BLaER1 (cell line): ENCODE data around the gene MT1X.

Experiments used
- H3K27ac ChIP-seq: shearing (Covaris generic); formaldehyde crosslinking; 2 replicates; pipeline ENCODE4 v1.8.1; 2022
- H3K27me3 ChIP-seq: shearing (Covaris generic); formaldehyde crosslinking; 2 replicates; pipeline ENCODE4 v1.8.1; 2022
- H3K36me3 ChIP-seq: shearing (Covaris generic); formaldehyde crosslinking; 2 replicates; pipeline ENCODE4 v1.8.1; 2022
- H3K4me1 ChIP-seq: shearing (Covaris generic); formaldehyde crosslinking; 2 replicates; pipeline ENCODE4 v1.8.1; 2022
- H3K4me2 ChIP-seq: shearing (Covaris generic); formaldehyde crosslinking; 2 replicates; pipeline ENCODE4 v1.8.1; 2022
- H3K4me3 ChIP-seq: shearing (Covaris generic); formaldehyde crosslinking; 2 replicates; pipeline ENCODE4 v1.8.1; 2022
- H3K9ac ChIP-seq: shearing (Covaris generic); formaldehyde crosslinking; 2 replicates; pipeline ENCODE4 v1.8.1; 2022
- H3K9me3 ChIP-seq: shearing (Covaris generic); formaldehyde crosslinking; 2 replicates; pipeline ENCODE4 v1.8.1; 2022
- H4K20me1 ChIP-seq: shearing (Covaris generic); formaldehyde crosslinking; 2 replicates; pipeline ENCODE4 v1.8.1; 2022
- Cebpa-rat ChIP-seq: shearing (Covaris generic); IDR thresholded peaks from 2 replicates; pipeline ENCODE4 v1.8.1; 2022

The MT1X gene

GRCh38 chr16:56688762-56689161 is 6.5 kb downstream of the MT1X start:
- Histone ChIP-seq H3K9ac (0 out of 2 replicates have a peak overlapping the region, but pooled peaks have one; percentile 3), H3K27me3 (no peaks in the 10 kb centered on the region), H4K20me1 (no peaks in the 10 kb centered on the region), H3K9me3 (peaks cover 10% of the 10 kb centered on the region; the same call in 1 of the 2 replicates), H3K4me1 (peaks cover 61% of the 10 kb centered on the region), H3K4me3 (no peak overlapping the region), H3K4me2 (peak overlapping the region; percentile 76), H3K36me3 (peaks cover 15% of the 10 kb centered on the region; the same call in 1 of the 2 replicates), H3K27ac (peak overlapping the region; percentile 44; the same call in 1 of the 2 replicates)
- no peak for TF ChIP-seq Cebpa-rat

GRCh38 chr16:56689171-56689570 is 6.9 kb downstream of the MT1X start:
- H3K4me1 ChIP-seq: peaks cover 57% of the 10 kb centered on the region
- peak overlapping the region; percentile 44; the same call in 1 of the 2 replicates for H3K27ac ChIP-seq
- no peak overlapping the region for H3K9ac ChIP-seq
- peak overlapping the region; percentile 76 for H3K4me2 ChIP-seq
- no peaks in the 10 kb centered on the region for H3K27me3 ChIP-seq
- H4K20me1 ChIP-seq: no peaks in the 10 kb centered on the region
- no peak overlapping the region for H3K4me3 ChIP-seq
- peaks cover 10% of the 10 kb centered on the region; the same call in 1 of the 2 replicates for H3K9me3 ChIP-seq
- no peak for TF ChIP-seq Cebpa-rat
- H3K36me3 ChIP-seq: peaks cover 14% of the 10 kb centered on the region; the same call in 1 of the 2 replicates

DNA sequence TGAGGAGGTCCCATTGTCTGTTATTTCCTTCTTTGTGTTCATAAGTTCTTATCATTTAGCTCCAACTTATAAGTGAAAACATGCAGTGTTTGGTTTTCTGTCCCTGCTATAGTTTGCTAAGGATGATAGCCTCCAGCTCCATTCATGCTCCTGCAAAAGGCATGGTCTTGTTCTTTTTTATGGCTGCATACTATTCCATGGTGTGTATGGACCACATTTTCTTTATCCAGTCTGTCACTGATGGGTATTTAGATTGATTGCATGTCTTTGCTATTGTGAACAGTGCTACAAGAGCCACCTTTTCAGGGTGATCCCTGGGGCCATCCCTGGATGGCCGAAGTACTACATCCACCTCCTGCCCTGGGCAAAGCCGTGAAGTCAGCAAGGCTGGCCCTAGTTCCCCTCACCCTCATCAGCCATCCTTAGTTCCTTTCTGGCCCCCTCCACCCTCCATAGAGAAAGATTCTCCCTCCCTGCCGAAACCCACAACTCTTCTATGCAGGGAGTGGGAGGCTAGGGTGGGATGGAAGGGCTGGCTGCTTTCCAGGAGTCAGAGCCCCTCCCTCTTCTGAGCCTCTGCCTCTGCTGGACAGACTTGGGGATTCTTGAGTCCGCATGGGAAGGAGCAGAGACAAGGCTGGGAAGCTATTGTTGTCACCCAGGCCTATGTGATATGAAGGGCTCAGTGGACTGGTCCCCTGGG is 8.3 kb downstream of the MT1X start:
- Histone ChIP-seq H3K4me1 (peaks cover 43% of the 10 kb centered on the region), H3K9ac (no peak overlapping the region), H3K36me3 (peaks cover 14% of the 10 kb centered on the region; the same call in 1 of the 2 replicates), H3K27me3 (no peaks in the 10 kb centered on the region), H3K27ac (no peak overlapping the region), H3K4me2 (no peak overlapping the region), H4K20me1 (no peaks in the 10 kb centered on the region), H3K4me3 (no peak overlapping the region), H3K9me3 (peaks cover 20% of the 10 kb centered on the region)
- TF ChIP-seq Cebpa-rat: no peak

DNA sequence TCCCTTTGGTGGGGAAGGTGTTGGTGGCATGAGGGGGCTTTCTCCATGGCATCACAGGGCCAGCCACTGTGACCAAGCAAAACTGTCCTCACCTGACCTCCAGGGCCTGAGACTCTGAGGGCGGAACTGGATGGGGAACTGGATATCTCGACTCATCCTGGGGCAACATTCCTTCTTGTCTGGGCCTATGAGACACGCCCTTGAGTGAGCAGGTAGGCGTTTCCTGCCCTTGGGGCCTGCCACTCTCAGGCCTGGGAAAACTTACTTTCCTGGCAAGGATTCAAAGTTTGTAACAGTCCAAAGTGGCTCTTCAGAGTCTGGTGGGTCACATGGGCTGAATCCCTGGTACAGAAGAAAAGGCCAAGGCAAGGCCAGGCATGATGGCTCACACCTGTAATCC is 9.6 kb downstream of the MT1X start:
- Histone ChIP-seq H3K4me2 (no peak overlapping the region), H3K27me3 (no peaks in the 10 kb centered on the region), H3K27ac (no peak overlapping the region), H3K36me3 (peaks cover 3% of the 10 kb centered on the region; the same call in 1 of the 2 replicates), H4K20me1 (no peaks in the 10 kb centered on the region), H3K9ac (no peak overlapping the region), H3K4me1 (peaks cover 31% of the 10 kb centered on the region), H3K4me3 (no peak overlapping the region), H3K9me3 (peaks cover 22% of the 10 kb centered on the region)
- TF ChIP-seq Cebpa-rat: no peak

GRCh38 chr16:56695246-56695645 is 13.0 kb downstream of the MT1X start:
- no peak overlapping the region for H3K9ac ChIP-seq
- no peak for TF ChIP-seq Cebpa-rat
- no peaks in the 10 kb centered on the region for H3K27me3 ChIP-seq
- H3K4me3 ChIP-seq: no peak overlapping the region
- no peak overlapping the region for H3K27ac ChIP-seq
- no peaks in the 10 kb centered on the region; the same call in 1 of the 2 replicates for H3K4me1 ChIP-seq
- no peaks in the 10 kb centered on the region for H4K20me1 ChIP-seq
- H3K9me3 ChIP-seq: peaks cover 36% of the 10 kb centered on the region
- no peak overlapping the region for H3K4me2 ChIP-seq
- no peaks in the 10 kb centered on the region for H3K36me3 ChIP-seq

- Histone ChIP-seq H3K36me3 (no peaks in the 10 kb centered on the region), H3K4me1 (peaks cover 8% of the 10 kb centered on the region), H3K4me2 (no peak overlapping the region), H3K9ac (no peak overlapping the region), H3K9me3 (peaks cover 36% of the 10 kb centered on the region), H3K27me3 (no peaks in the 10 kb centered on the region), H3K4me3 (no peak overlapping the region), H3K27ac (no peak overlapping the region), H4K20me1 (no peaks in the 10 kb centered on the region)
- TF ChIP-seq Cebpa-rat: no peak
These were observed 15.3 kb downstream of the MT1X start for GRCh38 chr16:56697456-56698155.

DNA sequence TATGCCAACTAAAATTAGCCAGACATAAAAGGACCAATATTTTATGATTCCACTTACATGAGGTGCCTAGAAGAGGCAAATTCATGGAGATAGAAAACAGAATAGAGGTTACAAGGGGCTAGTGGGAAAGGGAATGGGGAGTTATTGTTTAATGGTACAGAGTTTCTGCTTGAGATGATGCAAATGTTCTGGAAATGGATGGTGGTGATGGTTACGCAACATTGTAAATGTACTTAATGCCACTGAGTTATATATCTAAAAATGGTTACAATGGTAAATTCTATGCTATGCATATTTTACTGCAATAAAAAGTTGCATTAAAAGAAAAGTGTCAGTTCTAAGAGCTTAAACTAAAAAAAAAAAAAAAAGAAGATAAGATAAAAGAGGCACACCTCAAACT is 17.9 kb downstream of the MT1X start:
- TF ChIP-seq Cebpa-rat: peak; percentile 56; the same call in 1 of the 2 replicates
- peaks cover 31% of the 10 kb centered on the region for H3K9me3 ChIP-seq
- no peak overlapping the region for H3K27ac ChIP-seq
- no peak overlapping the region for H3K9ac ChIP-seq
- no peak overlapping the region for H3K4me2 ChIP-seq
- H3K36me3 ChIP-seq: no peaks in the 10 kb centered on the region
- H3K4me1 ChIP-seq: peaks cover 8% of the 10 kb centered on the region
- no peaks in the 10 kb centered on the region for H4K20me1 ChIP-seq
- no peak overlapping the region for H3K4me3 ChIP-seq
- H3K27me3 ChIP-seq: no peaks in the 10 kb centered on the region

- no peak overlapping the region for H3K4me2 ChIP-seq
- no peaks in the 10 kb centered on the region for H3K36me3 ChIP-seq
- no peak overlapping the region for H3K9ac ChIP-seq
- H3K4me3 ChIP-seq: no peak overlapping the region
- H3K9me3 ChIP-seq: peaks cover 26% of the 10 kb centered on the region
- no peaks in the 10 kb centered on the region for H3K27me3 ChIP-seq
- no peaks in the 10 kb centered on the region for H4K20me1 ChIP-seq
- TF ChIP-seq Cebpa-rat: no peak
- peaks cover 8% of the 10 kb centered on the region for H3K4me1 ChIP-seq
- H3K27ac ChIP-seq: no peak overlapping the region
These were observed 18.4 kb downstream of the MT1X start for GRCh38 chr16:56700631-56701030.

- no peaks in the 10 kb centered on the region for H4K20me1 ChIP-seq
- H3K4me2 ChIP-seq: peak overlapping the region; percentile 28; the same call in 1 of the 2 replicates
- H3K4me3 ChIP-seq: no peak overlapping the region
- no peak for TF ChIP-seq Cebpa-rat
- no peak overlapping the region for H3K9ac ChIP-seq
- no peak overlapping the region for H3K27ac ChIP-seq
- H3K9me3 ChIP-seq: peaks cover 19% of the 10 kb centered on the region
- H3K36me3 ChIP-seq: no peaks in the 10 kb centered on the region
- H3K27me3 ChIP-seq: no peaks in the 10 kb centered on the region
- H3K4me1 ChIP-seq: peaks cover 8% of the 10 kb centered on the region
These were observed 19.3 kb downstream of the MT1X start for GRCh38 chr16:56701534-56701933.

GRCh38 chr16:56702836-56703235 is 20.6 kb downstream of the MT1X start:
- no peak for TF ChIP-seq Cebpa-rat
- H3K4me1 ChIP-seq: peaks cover 8% of the 10 kb centered on the region
- H4K20me1 ChIP-seq: no peaks in the 10 kb centered on the region
- no peak overlapping the region for H3K4me3 ChIP-seq
- H3K4me2 ChIP-seq: no peak overlapping the region
- H3K36me3 ChIP-seq: no peaks in the 10 kb centered on the region
- H3K9me3 ChIP-seq: peaks cover 6% of the 10 kb centered on the region; the same call in 1 of the 2 replicates
- no peak overlapping the region for H3K27ac ChIP-seq
- no peak overlapping the region for H3K9ac ChIP-seq
- no peaks in the 10 kb centered on the region for H3K27me3 ChIP-seq
